ENCODE results near the gene YAP1. TPM values are rescaled to one million over a fixed set of nuclear protein-coding genes. Genes with fewer than 3 reads are reported as not detected.
A peak's percentile ranks its signal among the peaks of the same experiment; 100 is the strongest.
"Not testable (repeated sequence)": the region's sequence is repeated elsewhere in the genome, so short reads cannot be mapped to it uniquely, and the experiment has no call there.

YAP1 gene
- total RNA-seq, 1 donor from 2014 or later, result 204 TPM

DNA sequence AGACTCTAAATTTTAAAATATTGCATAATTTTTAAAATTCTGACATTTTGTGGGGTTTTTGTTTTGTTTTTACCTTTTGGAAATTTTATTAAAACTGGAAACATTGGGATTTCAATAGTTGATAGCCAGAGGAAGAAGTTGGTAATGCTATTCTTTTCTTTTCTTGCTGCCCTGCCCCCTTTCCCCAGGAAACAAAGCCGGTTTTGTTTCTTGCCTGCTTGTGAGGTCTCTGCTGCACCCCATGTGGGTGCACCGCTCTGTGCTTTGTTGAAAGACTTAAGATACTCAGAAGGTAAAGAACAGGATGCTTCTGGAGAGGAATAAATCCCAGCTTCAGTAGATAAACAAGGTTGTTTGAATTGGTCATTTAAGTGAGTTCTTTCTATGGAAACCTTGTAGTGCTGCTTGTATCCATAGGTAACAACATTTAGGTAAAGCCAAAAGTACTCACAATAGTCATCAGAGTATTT lies 87.5 kb downstream of the YAP1 start:
- peak overlapping the region; percentile 4 for H3K4me3 Mint-ChIP-seq (ENCODE audit: low read depth)
- DNase-seq (ENCODE audit: low spot score, unreplicated experiment), result no peak
- TF ChIP-seq, protein P1, sequence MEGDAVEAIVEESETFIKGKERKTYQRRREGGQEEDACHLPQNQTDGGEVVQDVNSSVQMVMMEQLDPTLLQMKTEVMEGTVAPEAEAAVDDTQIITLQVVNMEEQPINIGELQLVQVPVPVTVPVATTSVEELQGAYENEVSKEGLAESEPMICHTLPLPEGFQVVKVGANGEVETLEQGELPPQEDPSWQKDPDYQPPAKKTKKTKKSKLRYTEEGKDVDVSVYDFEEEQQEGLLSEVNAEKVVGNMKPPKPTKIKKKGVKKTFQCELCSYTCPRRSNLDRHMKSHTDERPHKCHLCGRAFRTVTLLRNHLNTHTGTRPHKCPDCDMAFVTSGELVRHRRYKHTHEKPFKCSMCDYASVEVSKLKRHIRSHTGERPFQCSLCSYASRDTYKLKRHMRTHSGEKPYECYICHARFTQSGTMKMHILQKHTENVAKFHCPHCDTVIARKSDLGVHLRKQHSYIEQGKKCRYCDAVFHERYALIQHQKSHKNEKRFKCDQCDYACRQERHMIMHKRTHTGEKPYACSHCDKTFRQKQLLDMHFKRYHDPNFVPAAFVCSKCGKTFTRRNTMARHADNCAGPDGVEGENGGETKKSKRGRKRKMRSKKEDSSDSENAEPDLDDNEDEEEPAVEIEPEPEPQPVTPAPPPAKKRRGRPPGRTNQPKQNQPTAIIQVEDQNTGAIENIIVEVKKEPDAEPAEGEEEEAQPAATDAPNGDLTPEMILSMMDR (IDR thresholded peaks at IDR 0.05; ENCODE audit: unreplicated experiment), result no peak
- peaks cover 6% of the 10 kb centered on the region for H3K9me3 Mint-ChIP-seq (ENCODE audit: low read depth)
- peak overlapping the region; percentile 97 for H3K27ac Mint-ChIP-seq
- no peaks in the 10 kb centered on the region for H3K27me3 Mint-ChIP-seq
- H3K36me3 Mint-ChIP-seq (ENCODE audit: insufficient read depth), result peaks cover 25% of the 10 kb centered on the region
- H3K4me1 Mint-ChIP-seq (ENCODE audit: low read depth), result peaks cover 46% of the 10 kb centered on the region

DNA sequence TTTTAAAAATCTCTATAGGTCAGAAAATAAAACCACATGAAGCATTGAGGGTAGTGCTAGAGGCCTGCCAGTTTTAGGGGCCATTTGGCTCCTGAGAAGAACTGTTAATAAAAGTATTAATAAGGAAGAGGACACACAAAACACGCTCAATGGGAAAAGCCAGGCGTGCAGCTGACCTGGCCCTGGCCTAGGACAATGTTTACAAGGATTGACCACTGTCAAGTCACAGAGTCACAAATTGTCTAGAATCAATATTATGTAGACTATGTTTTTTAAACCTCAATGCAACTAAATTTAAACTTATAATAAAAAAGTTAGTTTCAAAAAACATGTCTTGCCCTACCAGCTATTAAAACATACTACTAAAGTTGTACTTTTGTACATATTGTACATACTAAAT lies 89.4 kb downstream of the YAP1 start:
- Mint-ChIP-seq H3K36me3 (ENCODE audit: insufficient read depth) (peaks cover 29% of the 10 kb centered on the region), H3K4me3 (ENCODE audit: low read depth) (no peak overlapping the region), H3K27me3 (no peaks in the 10 kb centered on the region), H3K9me3 (ENCODE audit: low read depth) (peaks cover 6% of the 10 kb centered on the region), H3K27ac (no peak overlapping the region), H3K4me1 (ENCODE audit: low read depth) (peaks cover 43% of the 10 kb centered on the region)
- no peak for DNase-seq (ENCODE audit: low spot score, unreplicated experiment)
- TF ChIP-seq, protein P1 (IDR thresholded peaks at IDR 0.05; ENCODE audit: unreplicated experiment), result no peak

DNA sequence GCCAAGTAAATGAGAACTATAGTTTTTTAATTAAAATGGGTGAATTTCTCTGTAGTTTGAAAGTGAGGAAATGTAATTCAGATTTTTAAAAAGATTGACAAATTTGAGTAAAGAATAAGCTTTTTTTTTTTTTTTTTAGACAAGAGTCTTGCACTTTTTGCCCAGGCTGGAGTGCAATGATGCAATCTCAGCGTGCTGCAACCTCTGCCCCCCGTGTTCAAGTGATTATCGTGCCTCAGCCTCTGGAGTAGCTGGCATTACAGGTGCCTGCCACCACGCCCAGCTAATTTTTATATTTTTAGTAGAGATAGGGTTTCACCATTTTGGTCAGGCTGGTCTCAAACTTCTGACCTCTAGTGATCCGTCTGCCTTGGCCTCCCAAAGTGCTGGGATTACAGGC lies 90.1 kb downstream of the YAP1 start:
- H3K4me1 Mint-ChIP-seq (ENCODE audit: low read depth), result peaks cover 40% of the 10 kb centered on the region
- not testable (repeated sequence) for H3K4me3 Mint-ChIP-seq (ENCODE audit: low read depth); DNase-seq (ENCODE audit: low spot score, unreplicated experiment); H3K27me3 Mint-ChIP-seq; H3K27ac Mint-ChIP-seq; H3K9me3 Mint-ChIP-seq (ENCODE audit: low read depth)
- H3K36me3 Mint-ChIP-seq (ENCODE audit: insufficient read depth), result peaks cover 23% of the 10 kb centered on the region

DNA sequence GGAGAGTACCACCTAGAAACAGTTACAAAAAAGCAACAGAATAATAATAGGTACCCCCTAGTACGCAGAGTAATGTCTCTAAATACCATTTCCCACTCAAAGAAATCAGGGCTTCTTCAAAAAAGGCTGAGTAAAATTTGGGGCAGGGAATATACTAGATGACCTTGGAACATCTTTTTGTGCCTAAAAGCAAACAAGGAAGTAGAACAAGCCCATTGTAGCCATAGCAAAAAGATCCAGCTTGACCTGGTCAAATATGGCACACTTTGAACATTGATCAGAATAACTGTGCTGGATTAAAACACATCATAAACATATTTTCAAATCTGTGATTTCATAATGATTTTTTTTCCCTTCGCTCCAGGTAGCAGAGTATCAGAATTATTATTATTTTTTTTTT lies 91.5 kb downstream of the YAP1 start:
- TF ChIP-seq, protein P1 (IDR thresholded peaks at IDR 0.05; ENCODE audit: unreplicated experiment), result no peak
- DNase-seq (ENCODE audit: low spot score, unreplicated experiment), result no peak
- no peak overlapping the region for H3K27ac Mint-ChIP-seq
- H3K4me3 Mint-ChIP-seq (ENCODE audit: low read depth), result no peak overlapping the region
- peaks cover 3% of the 10 kb centered on the region for H3K9me3 Mint-ChIP-seq (ENCODE audit: low read depth)
- H3K4me1 Mint-ChIP-seq (ENCODE audit: low read depth), result peaks cover 31% of the 10 kb centered on the region
- no peaks in the 10 kb centered on the region for H3K27me3 Mint-ChIP-seq
- peaks cover 22% of the 10 kb centered on the region for H3K36me3 Mint-ChIP-seq (ENCODE audit: insufficient read depth)

DNA sequence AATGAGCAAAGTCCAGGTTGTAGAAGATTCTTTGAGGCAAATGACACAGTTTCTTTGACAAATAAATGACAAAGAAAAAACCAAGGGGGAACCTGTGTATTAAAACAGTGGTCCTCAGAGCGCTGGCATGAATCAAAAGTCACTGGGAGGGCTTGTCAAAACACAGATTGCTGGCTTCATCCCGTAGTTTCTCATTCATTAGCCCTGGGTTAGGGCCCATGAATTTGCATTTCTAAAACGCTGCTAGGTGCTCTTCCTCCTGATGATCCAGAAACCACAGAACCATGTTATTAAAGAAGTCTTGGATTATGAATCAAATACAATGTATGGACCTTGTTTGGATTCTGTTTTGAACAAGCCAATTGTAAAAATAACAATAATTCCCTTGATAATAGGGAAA lies 92.7 kb downstream of the YAP1 start:
- peaks cover 3% of the 10 kb centered on the region for H3K9me3 Mint-ChIP-seq (ENCODE audit: low read depth)
- H3K27ac Mint-ChIP-seq, result peak overlapping the region; percentile 41
- peaks cover 23% of the 10 kb centered on the region for H3K4me1 Mint-ChIP-seq (ENCODE audit: low read depth)
- TF ChIP-seq, protein P1 (IDR thresholded peaks at IDR 0.05; ENCODE audit: unreplicated experiment), result no peak
- no peak overlapping the region for H3K4me3 Mint-ChIP-seq (ENCODE audit: low read depth)
- peaks cover 32% of the 10 kb centered on the region for H3K36me3 Mint-ChIP-seq (ENCODE audit: insufficient read depth)
- DNase-seq (ENCODE audit: low spot score, unreplicated experiment), result no peak
- no peaks in the 10 kb centered on the region for H3K27me3 Mint-ChIP-seq

DNA sequence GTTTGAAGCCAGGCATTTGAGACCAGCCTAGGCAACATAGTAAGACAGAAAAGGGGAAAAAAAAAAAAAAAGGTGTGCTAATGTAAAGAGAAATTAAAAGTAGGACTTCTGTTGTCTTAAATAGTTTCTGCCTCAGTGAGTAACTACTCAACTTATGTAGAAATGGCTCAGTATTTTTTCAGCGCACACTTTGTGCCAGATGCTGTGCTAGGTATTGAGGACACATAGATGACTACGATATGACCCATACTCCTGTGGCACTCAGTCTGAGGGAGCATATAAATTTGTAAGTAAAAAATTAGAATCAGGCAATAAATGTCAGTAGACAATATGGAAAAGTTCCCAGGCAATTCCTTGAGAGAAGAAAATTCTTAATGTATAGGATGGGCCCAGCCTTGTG lies 93.9 kb downstream of the YAP1 start:
- peak overlapping the region; percentile 56 for H3K27ac Mint-ChIP-seq
- TF ChIP-seq, protein P1 (IDR thresholded peaks at IDR 0.05; ENCODE audit: unreplicated experiment), result no peak
- H3K36me3 Mint-ChIP-seq (ENCODE audit: insufficient read depth), result peaks cover 35% of the 10 kb centered on the region

More for the DNA sequence above, 93.9 kb downstream of the YAP1 start:
- DNase-seq (ENCODE audit: low spot score, unreplicated experiment), result no peak
- Mint-ChIP-seq H3K9me3 (ENCODE audit: low read depth) (no peaks in the 10 kb centered on the region), H3K4me3 (ENCODE audit: low read depth) (no peak overlapping the region), H3K27me3 (no peaks in the 10 kb centered on the region), H3K4me1 (ENCODE audit: low read depth) (peaks cover 13% of the 10 kb centered on the region)
